HG03066 (cell line): ENCODE measurements around the gene STIMATE.

Source experiments
- ATAC-seq: cut with Tn5 transposase; IDR thresholded peaks from one replicate; pipeline ENCODE4 v1.9.1; 2021; ENCODE audit warnings: low read depth; ENCODE audit not compliant: unreplicated experiment

The STIMATE gene

GRCh38 chr3:52897130-52898122 lies at the start of gene STIMATE:
STIMATE (minus strand) TSS chr3:52897548; CDS start chr3:52897450, 98 bp downstream.
- ATAC-seq = peak; percentile 83

DNA sequence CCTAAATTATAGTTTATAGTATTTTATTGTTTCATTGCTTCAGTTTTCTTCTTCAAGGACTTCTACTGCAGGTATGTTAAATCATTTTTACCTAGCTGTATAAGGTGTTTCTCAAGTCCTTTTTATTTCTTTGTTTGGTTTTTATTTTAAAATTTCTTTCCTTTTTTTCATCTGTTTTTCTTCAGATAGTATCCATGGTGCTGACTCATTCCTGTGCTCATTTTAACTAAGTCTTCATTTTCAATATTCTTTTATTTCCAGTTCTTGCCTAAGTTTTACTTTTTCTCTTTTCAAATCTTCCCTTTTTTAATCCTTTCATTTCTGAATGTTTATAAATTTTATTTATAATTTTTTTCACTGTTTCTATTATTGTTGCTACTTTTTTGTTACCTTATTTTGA lies 42.3 kb upstream of the STIMATE start:
- no peak for ATAC-seq

DNA sequence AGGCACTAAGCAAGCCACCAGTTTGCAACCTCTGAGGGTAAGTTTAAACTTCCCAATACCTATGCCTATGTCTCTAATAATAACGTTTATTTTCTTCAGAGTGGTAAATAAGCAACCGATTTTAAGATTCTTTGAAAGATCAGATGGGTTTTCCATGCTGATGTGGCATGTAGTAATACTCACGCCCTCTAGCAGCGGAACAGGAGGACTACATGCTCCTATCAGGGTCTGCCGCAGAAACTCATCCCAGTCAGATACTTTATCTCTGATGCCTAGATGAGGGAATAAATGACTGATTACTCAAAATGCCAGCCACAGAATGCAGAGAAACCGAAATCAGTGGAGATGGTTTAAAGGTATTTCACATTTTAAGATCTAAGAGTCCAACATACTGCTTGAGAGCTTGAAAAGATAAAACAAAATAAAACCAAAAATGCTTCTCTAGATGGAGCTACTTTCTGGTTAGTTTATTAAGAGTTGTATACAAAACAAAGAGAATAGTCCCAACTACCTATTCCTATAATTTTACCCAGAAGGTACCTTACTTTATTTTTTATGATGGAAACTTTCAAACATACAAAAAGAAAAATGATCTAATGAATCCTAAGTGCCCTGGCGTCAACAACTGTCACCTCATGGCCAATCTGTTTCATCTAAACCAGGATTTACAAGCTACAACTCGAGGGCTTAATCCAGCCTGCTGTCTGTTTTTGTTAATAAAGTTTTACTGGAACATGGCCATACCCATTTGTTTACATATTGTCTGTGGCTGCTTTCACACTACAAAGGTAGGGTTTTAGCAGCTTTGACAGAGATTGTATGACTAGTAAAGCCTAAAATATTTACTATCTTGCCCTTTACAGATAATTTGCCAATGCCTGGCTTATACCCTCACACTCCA lies 37.5 kb upstream of the STIMATE start:
- peak; percentile 52 for ATAC-seq

GRCh38 chr3:52931889-52932288 lies 34.5 kb upstream of the STIMATE start:
- no peak for ATAC-seq

GRCh38 chr3:52931328-52931727 lies 34.0 kb upstream of the STIMATE start:
- ATAC-seq = no peak

DNA sequence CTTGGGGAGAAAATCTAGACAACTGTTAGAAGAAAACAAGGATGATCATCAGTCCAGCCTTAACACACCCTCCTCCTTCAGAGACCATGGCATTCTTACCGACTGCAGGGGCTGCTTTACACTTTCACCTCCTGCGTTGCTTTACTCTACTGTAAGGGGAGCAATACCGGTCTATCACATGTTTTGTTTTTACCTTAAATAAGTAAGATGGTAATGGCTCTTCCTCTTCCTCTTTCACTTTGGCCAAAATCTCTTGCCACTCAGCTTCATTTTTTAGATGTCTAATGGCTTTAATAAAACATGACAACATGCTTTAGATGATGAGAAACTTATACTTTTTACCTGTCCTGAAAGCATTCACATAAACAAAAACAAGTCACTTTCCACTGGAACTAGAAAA lies 33.4 kb upstream of the STIMATE start:
- no peak for ATAC-seq

GRCh38 chr3:52926554-52926953 lies 29.2 kb upstream of the STIMATE start:
- ATAC-seq = no peak

DNA sequence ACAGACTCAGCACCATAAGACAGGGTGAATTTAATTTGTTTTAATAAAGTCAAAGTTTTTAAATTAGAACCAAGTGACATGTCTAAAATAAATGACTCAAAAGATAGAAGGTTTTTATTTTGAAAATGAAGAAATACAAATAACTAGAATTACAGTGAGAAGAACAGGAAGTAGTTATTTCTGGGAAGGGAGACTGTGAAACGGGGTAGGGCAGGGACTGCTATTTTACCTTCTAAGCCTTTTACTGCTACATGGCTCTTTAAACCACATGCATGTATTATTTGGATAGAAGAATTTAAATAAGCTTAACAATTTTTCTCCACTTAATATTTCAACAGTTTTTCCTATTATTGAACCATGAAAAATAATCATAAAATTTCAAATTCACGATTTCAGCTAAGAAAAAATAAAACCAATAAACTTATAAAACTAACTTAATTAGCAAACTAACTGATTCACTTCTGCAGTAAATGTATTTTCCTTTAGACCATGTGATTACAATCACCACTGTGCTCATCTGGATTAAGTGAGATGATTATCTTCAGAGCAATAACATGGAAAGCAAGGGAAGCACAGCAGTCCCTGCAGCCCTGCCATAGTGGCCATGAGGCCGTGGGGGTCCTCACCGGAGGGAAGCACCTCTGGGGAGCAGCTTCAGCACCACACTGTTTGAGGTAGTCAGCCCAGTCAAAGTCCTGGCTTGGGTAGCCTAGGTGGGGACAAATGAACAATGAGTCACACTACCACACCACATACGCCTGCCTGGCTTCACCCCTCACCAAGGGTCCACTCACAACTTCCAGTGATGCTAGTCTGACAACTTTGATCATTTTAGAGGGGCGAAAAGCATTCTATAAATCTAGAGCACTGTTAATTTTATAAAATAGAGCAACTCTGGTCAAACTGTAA lies 28.3 kb upstream of the STIMATE start:
- ATAC-seq = no peak

- no peak for ATAC-seq
These were observed 26.6 kb upstream of the STIMATE start for GRCh38 chr3:52923963-52924362.

DNA sequence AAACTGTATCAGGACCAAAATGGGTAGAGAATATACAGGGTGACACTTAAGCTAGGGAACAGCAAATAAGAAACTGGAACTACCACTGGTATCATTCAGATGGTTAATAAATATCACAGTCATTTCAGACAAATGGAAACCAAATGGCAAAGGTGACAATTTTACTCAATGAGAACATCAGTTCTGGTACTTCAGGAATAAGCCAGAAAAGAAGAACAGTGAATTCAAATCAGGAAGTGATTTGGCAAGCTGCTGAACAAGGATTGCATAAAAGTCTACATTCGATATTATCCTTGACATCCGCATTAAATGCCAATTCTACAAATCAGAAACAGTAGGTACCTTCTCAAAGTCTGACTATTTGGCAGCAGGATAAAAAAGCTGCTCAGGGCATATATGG lies 23.5 kb upstream of the STIMATE start:
- no peak for ATAC-seq

DNA sequence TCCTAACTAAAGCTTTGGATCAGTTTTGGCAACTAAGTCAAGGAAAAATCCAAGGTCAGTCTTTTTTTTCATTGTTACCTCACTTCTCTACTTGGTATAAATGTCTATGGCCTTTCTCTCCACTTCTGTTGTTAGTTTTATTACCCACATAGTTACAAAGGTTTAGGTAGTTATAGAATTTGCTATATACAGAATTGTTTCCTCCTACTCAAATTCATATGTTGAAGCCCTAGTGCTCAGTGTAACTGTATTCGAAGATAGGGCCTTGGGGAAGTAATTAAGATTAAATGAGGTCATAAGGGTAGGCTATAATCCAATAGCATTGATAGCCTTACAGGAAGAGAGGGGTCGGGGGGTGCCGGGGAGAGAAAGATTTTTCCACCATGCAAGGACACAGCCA lies 19.7 kb upstream of the STIMATE start:
- no peak for ATAC-seq

- no peak for ATAC-seq
These were observed 17.9 kb upstream of the STIMATE start for GRCh38 chr3:52915294-52915693.

- ATAC-seq = no peak
These were observed 15.8 kb upstream of the STIMATE start for GRCh38 chr3:52912885-52913731.

DNA sequence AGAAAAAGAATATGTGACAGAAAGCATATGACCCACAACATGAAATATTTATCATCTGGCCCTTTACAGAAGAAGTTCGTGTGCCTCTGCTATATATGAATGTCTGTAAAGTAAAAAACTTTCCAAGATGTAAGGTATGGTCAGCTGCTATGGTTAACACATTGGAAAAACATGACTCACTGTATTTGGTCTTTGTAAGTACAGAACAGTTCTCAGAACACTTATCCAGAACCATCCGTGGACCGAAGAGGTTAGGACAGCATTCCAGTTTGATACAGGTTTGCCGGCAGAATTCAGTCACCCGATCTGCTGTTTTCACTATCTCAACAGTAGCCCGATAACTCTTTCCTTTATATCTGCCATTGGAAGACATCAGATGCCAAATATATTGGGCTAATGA lies 13.5 kb upstream of the STIMATE start:
- ATAC-seq = no peak

GRCh38 chr3:52907497-52907896 lies 10.1 kb upstream of the STIMATE start:
- no peak for ATAC-seq

DNA sequence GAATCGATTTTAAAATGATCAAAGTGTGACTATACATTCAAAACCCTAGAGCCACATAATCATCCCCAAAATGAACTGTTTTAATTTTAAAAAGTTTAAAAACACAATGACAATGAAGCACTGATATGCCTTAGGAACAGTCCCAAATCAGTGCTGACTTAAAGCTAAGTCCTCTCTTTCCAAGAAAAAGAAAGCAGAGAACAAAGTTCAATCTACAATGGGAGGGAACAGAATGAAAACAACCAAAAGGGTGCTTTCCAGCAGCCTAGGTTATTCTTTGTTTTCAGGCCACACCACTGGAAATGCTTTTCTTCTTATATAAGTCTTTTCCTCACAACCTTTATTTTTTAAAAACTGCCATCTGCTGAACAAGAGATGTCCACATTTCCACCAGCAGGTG lies 7.2 kb upstream of the STIMATE start:
- no peak for ATAC-seq

GRCh38 chr3:52904000-52904399 lies 6.7 kb upstream of the STIMATE start:
- ATAC-seq = no peak

DNA sequence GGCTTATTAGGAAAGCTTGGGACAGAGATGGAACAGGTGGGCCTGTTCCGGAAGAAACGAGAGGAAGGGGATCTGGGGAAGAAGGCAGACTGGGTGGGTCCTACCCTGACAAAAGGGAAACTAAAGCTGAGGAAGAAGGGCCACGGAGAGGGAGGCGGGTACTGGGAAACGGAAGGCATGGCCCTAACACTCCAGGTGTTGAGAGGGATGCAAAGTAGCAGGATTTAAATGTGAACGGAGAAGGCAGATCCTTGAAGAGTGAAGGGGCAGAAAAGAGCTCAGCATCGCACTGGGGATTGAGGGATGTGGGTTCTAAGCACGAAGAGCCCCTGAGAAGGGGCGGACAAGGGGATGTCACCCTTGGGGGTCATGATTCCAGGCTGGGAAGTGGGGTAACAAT lies 735 bp downstream of the STIMATE start:
- ATAC-seq = no peak

- no peak for ATAC-seq
These were observed 1.2 kb downstream of the STIMATE start for GRCh38 chr3:52896151-52896550.
